Skeletal muscle satellite cell (primary cell): Measurements from ENCODE around the gene SERINC4. TPM values are rescaled to one million over a fixed set of nuclear protein-coding genes. Genes with fewer than 3 reads are reported as not detected.
A peak's percentile ranks its signal among the peaks of the same experiment; 100 is the strongest.
"Not testable (repeated sequence)": the region's sequence is repeated elsewhere in the genome, so short reads cannot be mapped to it uniquely, and the experiment has no call there.

Source experiments
- H3K27me3 ChIP-seq: 2 replicates; pipeline ENCODE4 v1.7.0; 2013; ENCODE audit warnings: low read length; ENCODE audit not compliant: control insufficient read depth, insufficient read depth
- H3K36me3 ChIP-seq: 2 replicates; pipeline ENCODE4 v1.7.0; 2013; ENCODE audit warnings: mild to moderate bottlenecking, control low read depth, low read length; ENCODE audit not compliant: insufficient read depth
- H3K4me1 ChIP-seq: 2 replicates; pipeline ENCODE4 v1.7.0; 2013; ENCODE audit warnings: low read length; ENCODE audit not compliant: control insufficient read depth, insufficient read depth
- H3K4me2 ChIP-seq: 2 replicates; pipeline ENCODE4 v1.7.0; 2013; ENCODE audit warnings: mild to moderate bottlenecking, low read length
- H3K4me3 ChIP-seq: 2 replicates; pipeline ENCODE4 v1.7.0; 2013; ENCODE audit warnings: low read length
- H3K9ac ChIP-seq: 2 replicates; pipeline ENCODE4 v1.7.0; 2013; ENCODE audit warnings: mild to moderate bottlenecking, low read depth, low read length, moderate library complexity
- H3K9me3 ChIP-seq: replicated peaks from 2 replicates; pipeline ENCODE4 v1.7.0; 2013; ENCODE audit warnings: mild to moderate bottlenecking, control low read depth, low read length
- total RNA-seq: library from RNA; depleted of rRNA; stranded (reverse); fragments of >200 nt; gene quantifications from 2 replicates; pipeline ENCODE4 v1.2.3, GENCODE V29; 2012; rRNA removed

SERINC4 gene
- not detected in 2 replicates for total RNA-seq

- Histone ChIP-seq H3K9me3 (no peaks in the 10 kb centered on the region), H3K27me3 (no peaks in the 10 kb centered on the region), H3K36me3 (peaks cover 65% of the 10 kb centered on the region), H3K4me3 (peak within 1 kb of the TSS; percentile 88), H3K9ac (peak within 1 kb of the TSS; percentile 87), H3K4me1 (peaks cover 20% of the 10 kb centered on the region), H3K4me2 (peak within 1 kb of the TSS; percentile 85)
Measured at GRCh38 chr15:43799945-43800285, at the start of gene SERINC4. Gene SERINC4, minus strand, starts transcription at chr15:43800220. Its CDS starts 234 bp downstream, at chr15:43799986.

DNA sequence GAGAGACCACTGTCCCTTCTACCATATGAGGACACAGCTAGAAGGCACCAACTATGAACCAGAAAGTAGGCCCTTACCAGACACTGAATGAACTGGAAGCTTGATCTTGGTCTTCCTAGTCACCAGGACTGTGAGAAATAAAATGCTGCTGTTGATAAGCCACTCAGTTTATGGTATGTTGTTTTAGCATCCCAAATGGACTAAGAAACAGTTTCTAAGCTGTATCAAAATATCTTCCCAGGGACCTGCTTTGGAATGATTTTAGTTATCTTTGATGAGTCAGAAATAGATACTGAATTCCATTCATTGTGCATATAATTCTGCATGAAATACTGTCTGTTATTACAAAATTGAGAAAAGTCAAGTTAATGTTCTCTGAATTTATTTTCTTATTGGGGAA lies 45.4 kb upstream of the SERINC4 start:
- Histone ChIP-seq H3K27me3 (no peaks in the 10 kb centered on the region), H3K4me2 (no peak overlapping the region), H3K9ac (no peak overlapping the region), H3K4me3 (no peak overlapping the region), H3K4me1 (no peaks in the 10 kb centered on the region), H3K36me3 (no peaks in the 10 kb centered on the region), H3K9me3 (no peaks in the 10 kb centered on the region)

DNA sequence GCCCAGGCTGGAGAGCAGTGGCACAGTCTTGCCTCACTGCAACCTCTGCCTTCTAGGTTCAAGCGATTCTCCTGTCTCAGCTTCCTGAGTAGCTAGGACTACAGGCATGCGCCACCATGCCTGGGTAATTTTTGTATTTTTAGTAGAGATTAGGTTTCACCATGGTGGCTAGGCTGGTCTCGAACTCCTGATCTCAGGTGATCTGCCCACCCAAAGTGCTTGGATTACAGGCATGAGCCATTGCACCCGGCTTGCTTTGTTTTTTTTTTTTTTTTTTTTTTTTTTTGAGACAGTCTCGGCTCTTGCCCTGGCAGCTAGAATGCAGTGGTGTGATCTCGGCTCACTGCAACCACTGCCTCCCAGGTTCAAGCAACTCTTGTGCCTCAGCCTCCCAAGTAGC lies 32.5 kb upstream of the SERINC4 start:
- H3K27me3 ChIP-seq, H3K9ac ChIP-seq, H3K9me3 ChIP-seq, H3K4me2 ChIP-seq, H3K4me3 ChIP-seq: not testable (repeated sequence)
- peaks cover 10% of the 10 kb centered on the region for H3K36me3 ChIP-seq
- peaks cover 13% of the 10 kb centered on the region for H3K4me1 ChIP-seq

GRCh38 chr15:43831519-43832052 lies 31.6 kb upstream of the SERINC4 start:
- H3K4me1 ChIP-seq, result peaks cover 20% of the 10 kb centered on the region
- not testable (repeated sequence) for H3K9ac ChIP-seq, H3K27me3 ChIP-seq, H3K4me2 ChIP-seq, H3K9me3 ChIP-seq, H3K36me3 ChIP-seq, H3K4me3 ChIP-seq

DNA sequence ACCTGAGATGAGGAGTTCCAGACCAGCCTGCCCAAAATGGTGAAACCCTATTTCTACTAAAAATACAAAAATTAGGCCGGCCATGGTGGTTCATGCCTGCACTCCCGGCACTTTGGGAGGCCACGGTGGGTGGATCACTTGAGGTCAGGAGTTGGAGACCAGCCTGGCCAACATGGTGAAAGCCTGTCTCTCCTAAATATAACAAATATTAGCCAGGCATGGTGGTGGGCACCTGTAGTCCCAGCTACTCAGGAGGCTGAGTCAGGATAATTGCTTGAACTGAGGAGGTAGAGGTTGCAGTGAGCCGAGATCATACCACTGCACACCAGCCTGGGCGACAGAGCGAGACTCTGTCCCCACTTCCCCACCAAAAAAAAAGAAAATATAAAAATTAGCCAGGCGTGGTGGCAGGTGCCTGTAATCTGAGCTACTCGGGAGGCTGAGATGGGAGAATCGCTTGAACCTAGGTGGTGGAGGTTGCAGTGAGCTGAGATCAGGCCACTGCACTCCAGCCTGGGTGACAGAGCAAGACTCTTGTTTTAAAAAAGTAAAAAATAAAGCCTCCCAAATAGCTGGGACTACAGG lies 30.8 kb upstream of the SERINC4 start:
- not testable (repeated sequence) for H3K36me3 ChIP-seq, H3K27me3 ChIP-seq, H3K4me3 ChIP-seq, H3K9ac ChIP-seq, H3K4me2 ChIP-seq, H3K9me3 ChIP-seq
- H3K4me1 ChIP-seq, result peaks cover 25% of the 10 kb centered on the region

DNA sequence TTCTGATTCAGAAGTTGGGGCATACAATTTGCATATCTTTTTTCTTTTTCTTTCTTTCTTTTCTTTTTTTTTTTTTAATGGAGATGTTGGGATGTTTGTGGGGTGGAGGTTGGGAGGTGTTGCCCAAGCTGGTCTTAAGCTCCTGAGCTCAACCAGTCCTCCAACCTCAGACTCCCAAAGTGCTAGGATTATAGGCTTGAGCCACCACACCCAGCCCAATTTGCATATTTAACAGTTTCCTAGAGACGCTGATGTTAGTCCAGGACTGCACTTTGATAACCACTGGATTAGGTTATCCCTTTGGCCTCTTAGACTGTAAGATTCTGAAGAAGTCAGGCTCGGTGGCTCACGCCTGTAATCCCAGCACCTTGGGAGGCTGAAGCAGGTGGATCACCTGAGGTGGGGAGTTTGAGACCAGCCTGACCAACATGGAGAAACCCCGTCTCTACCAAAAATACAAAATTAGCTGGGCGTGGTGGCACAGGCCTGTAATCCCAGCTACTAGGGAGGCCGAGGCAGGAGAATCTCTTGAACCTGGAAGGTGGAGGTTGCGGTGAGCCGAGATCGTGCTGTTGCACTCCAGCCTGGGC lies 30.0 kb upstream of the SERINC4 start:
- H3K4me1 ChIP-seq, result peaks cover 25% of the 10 kb centered on the region
- H3K9ac ChIP-seq, H3K9me3 ChIP-seq, H3K27me3 ChIP-seq, H3K36me3 ChIP-seq, H3K4me3 ChIP-seq, H3K4me2 ChIP-seq: not testable (repeated sequence)

DNA sequence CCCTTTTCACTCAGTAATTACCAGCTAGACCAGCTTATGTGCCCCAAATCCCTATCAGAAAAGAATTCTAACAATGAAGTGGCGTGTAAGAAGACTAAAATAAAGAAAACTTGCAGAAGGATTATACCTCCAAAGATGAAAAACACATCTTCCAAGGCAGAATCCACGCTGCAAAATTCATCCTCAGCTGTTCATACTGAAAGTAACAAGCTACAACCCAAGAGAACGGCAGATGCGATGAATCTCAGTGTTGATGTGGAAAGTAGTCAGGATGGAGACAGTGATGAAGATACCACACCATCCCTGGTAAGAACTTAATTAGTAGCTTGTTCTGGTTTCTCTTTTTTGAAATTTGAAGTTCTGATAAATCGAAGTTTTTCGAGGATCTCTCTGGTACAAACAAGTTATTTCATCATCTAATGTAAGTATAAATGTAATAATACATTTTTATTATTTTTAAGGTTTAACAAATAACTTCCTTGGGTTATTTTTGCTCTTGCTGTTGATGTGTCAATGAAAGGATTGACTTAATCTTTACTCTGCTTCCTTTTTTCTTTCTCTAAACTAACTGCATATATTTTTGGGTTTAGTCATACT lies 28.1 kb upstream of the SERINC4 start:
- peaks cover 30% of the 10 kb centered on the region for H3K4me1 ChIP-seq
- peak overlapping the region; percentile 88 for H3K4me3 ChIP-seq
- no peaks in the 10 kb centered on the region for H3K27me3 ChIP-seq

GRCh38 chr15:43826508-43827341 lies 26.7 kb upstream of the SERINC4 start, which contains the start of gene WDR76:
Gene WDR76, plus strand, starts transcription at chr15:43827002. Its CDS starts 31 bp downstream, at chr15:43827033.
- Histone ChIP-seq H3K4me1 (peaks cover 34% of the 10 kb centered on the region), H3K27me3 (no peaks in the 10 kb centered on the region), H3K4me3 (peak within 1 kb of the TSS; percentile 88), H3K36me3 (no peaks in the 10 kb centered on the region), H3K9ac (peak within 1 kb of the TSS; percentile 90), H3K4me2 (peak within 1 kb of the TSS; percentile 98), H3K9me3 (no peaks in the 10 kb centered on the region)

More for the DNA sequence above, 28.1 kb upstream of the SERINC4 start:
- no peaks in the 10 kb centered on the region for H3K36me3 ChIP-seq
- peak overlapping the region; percentile 98 for H3K4me2 ChIP-seq
- H3K9ac ChIP-seq, result peak overlapping the region; percentile 90
- H3K9me3 ChIP-seq, result no peaks in the 10 kb centered on the region

DNA sequence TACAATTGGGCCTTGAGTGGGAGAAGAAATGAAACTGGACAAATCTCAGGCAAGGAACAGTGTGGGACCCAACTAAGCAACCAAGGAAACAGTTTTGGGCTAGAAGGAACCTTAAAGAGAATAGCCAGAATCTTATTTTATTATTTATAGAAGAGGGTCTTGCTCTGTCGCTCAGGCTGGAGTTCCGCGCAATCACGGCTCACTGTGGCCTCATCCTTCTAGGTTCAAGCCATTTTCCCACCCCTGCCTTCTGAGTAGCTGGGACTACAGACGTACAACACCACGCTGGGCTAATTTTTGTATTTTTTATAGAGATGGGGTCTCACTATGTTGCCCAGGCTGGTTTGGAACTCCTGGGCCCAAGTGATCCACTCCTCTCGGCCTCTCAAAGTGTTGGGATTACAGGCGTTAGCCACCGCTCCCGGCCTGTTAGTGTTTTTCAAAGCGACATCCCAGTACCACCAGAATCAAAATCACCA lies 26.0 kb upstream of the SERINC4 start:
- Histone ChIP-seq H3K4me1 (peaks cover 35% of the 10 kb centered on the region), H3K4me3 (peak overlapping the region; percentile 88), H3K36me3 (no peaks in the 10 kb centered on the region), H3K9ac (peak overlapping the region; percentile 90), H3K4me2 (peak overlapping the region; percentile 98), H3K27me3 (no peaks in the 10 kb centered on the region), H3K9me3 (no peaks in the 10 kb centered on the region)

DNA sequence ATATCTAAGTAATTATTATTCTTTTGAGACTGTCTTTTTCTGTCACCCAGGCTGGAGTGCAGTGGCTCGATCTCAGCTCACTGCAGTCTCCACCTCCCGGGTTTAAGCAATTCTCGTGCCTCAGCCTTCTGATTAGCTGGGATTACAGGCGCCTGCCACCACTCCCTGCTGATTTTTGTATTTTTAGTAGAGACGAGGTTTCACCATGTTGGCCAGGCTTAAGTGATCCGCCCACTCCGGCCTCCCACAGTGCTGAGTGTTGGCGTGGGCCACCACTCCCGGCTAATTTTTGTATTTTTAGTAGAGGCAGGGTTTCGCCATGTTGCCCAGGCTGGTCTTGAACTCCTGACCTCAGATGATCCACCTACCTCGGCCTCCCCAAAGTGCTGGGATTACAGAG lies 25.3 kb upstream of the SERINC4 start:
- H3K9me3 ChIP-seq, H3K36me3 ChIP-seq, H3K4me2 ChIP-seq, H3K27me3 ChIP-seq, H3K9ac ChIP-seq, H3K4me3 ChIP-seq: not testable (repeated sequence)
- peaks cover 35% of the 10 kb centered on the region for H3K4me1 ChIP-seq
